Measurements from ENCODE around the gene PRPF19. TPM values are rescaled to one million over a fixed set of nuclear protein-coding genes. Genes with fewer than 3 reads are reported as not detected.
A peak's percentile ranks its signal among the peaks of the same experiment; 100 is the strongest.

Gene PRPF19
- total and polyA plus RNA-seq, 10 of the 15 experiments (the other 5 are each of a cell fraction or from before 2014, with no cell fraction given), result 8.7 to 170 (median 61.3) TPM

- RAD21 ChIA-PET (ENCODE audit: unreplicated experiment), result interaction anchor here (0.8 to 5.9 kb wide), 21 partner anchors 9 to 274 kb away, joined by 3 to 43 read pairs (median 4); partner anchors contain the start of gene TMEM132A
- WGBS (ENCODE audit: insufficient coverage, insufficient replicate concordance, low lambda C conversion rate, missing lambda C conversion rate), result under 1% methylated on average over 70 of the region's 70 CpGs
- in situ Hi-C loops (cut with MboI), result no loop called here
- TF ChIP-seq NKRF (conservative IDR thresholded peaks at IDR 0.05), result peak; percentile 81; the same call in 1 of the 2 replicates
- TF ChIP-seq PBX3 (IDR thresholded peaks at IDR 0.05; ENCODE audit: insufficient replicate concordance, low read depth, low read length), result no peak
- TF ChIP-seq BCL11A (IDR thresholded peaks at IDR 0.05; ENCODE audit: low read depth, low read length), result no peak
- 0 out of 2 replicates have a peak, but pooled peaks have one; percentile 16 for TF ChIP-seq TCF3 (IDR thresholded peaks at IDR 0.05; ENCODE audit: borderline replicate concordance, insufficient read depth, low read depth, low read length)
- no peak for TF ChIP-seq HSF1 (IDR thresholded peaks at IDR 0.05; ENCODE audit: low read depth, low read length)
- TF ChIP-seq NFIC (IDR thresholded peaks at IDR 0.05; ENCODE audit: low read depth, low read length), result no peak
- no peak for TF ChIP-seq HDAC6 (IDR thresholded peaks at IDR 0.05; ENCODE audit: unreplicated experiment)
- TF ChIP-seq SRF (IDR thresholded peaks at IDR 0.05; ENCODE audit: low read depth in 2 of 2, low read length in 2 of 2), result no peak
- no peak for TF ChIP-seq IKZF2 (IDR thresholded peaks at IDR 0.05)
- no peak for TF ChIP-seq POU2F2 (IDR thresholded peaks at IDR 0.05; ENCODE audit: borderline replicate concordance, low read depth, low read length)
- no peak for TF ChIP-seq ZZZ3 (IDR thresholded peaks at IDR 0.05; ENCODE audit: control insufficient read depth, insufficient read length, low read depth)
- TF ChIP-seq GATAD2B (conservative IDR thresholded peaks at IDR 0.05; ENCODE audit: low read depth), result peak; percentile 66; the same call in 1 of the 2 replicates
- no peak for TF ChIP-seq EZH2 (IDR thresholded peaks at IDR 0.05; ENCODE audit: borderline replicate concordance, control insufficient read depth, low read depth, low read length)
- no peak for TF ChIP-seq EGR1 (IDR thresholded peaks at IDR 0.05; ENCODE audit: borderline replicate concordance in 1 of 2, low read depth in 2 of 2, low read length in 2 of 2)
- TF ChIP-seq STAT1 (conservative IDR thresholded peaks at IDR 0.05), result 0 out of 2 replicates have a peak, but pooled peaks have one; percentile 36
- TF ChIP-seq PAX8 (IDR thresholded peaks at IDR 0.05), result no peak
- peak; percentile 70; the same call in 1 of the 2 replicates for TF ChIP-seq YY1 (IDR thresholded peaks at IDR 0.05; ENCODE audit: low read depth, low read length)
- TF ChIP-seq RBBP5 (conservative IDR thresholded peaks at IDR 0.05), result no peak
Observed at GRCh38 chr11:60913793-60914632, 7.6 kb upstream of the PRPF19 start, which contains the start of gene TMEM109. Gene TMEM109 (plus strand): TSS chr11:60914158. CDS start chr11:60919694, 5,536 bp downstream.

More at GRCh38 chr11:60913793-60914632, 7.6 kb upstream of the PRPF19 start, which contains the start of gene TMEM109:
- ATAC-seq, result peak; percentile 67
- H3K4me3 ChIP-seq, result peak within 1 kb of the TSS; percentile 82
- H3K4me1 ChIP-seq (ENCODE audit: control insufficient read depth, insufficient read depth, low read length), result peaks cover 59% of the 10 kb centered on the region
- peaks cover 5% of the 10 kb centered on the region for H3K9me3 ChIP-seq (replicated peaks; ENCODE audit: control insufficient read depth, insufficient read depth, low read length)
- peak within 1 kb of the TSS; percentile 99 for H3K4me2 ChIP-seq (ENCODE audit: control insufficient read depth, insufficient read depth)
- peak; percentile 95 for FAIRE-seq
- peaks cover 34% of the 10 kb centered on the region for H3K79me2 ChIP-seq (ENCODE audit: control insufficient read depth, insufficient read depth, low read length)
- H3K36me3 ChIP-seq (ENCODE audit: control insufficient read depth in 2 of 2, insufficient read depth in 2 of 2, low read length in 1 of 2), result no peaks in the 10 kb centered on the region; a peak in 1 of 4 replicates
- H3K9ac ChIP-seq (ENCODE audit: control insufficient read depth, insufficient read depth, low read length), result peak within 1 kb of the TSS; percentile 85
- H4K20me1 ChIP-seq (ENCODE audit: control insufficient read depth, insufficient read depth), result no peaks in the 10 kb centered on the region
- H3K27ac ChIP-seq (ENCODE audit: control insufficient read depth, insufficient read depth), result peak within 1 kb of the TSS; percentile 94
- ChIA-PET CTCF (interaction anchor here (0.5 to 4.5 kb wide), 25 partner anchors 8 to 948 kb away, joined by 3 to 46 read pairs (median 4); partner anchors contain the start of genes MS4A15, PRPF19, TMEM132A and TMEM216), POLR2A (interaction anchor here (0.6 to 3.2 kb wide), 19 partner anchors 9 to 447 kb away, joined by 3 to 11 read pairs (median 5); partner anchors contain the start of genes SLC15A3 and TMEM132A), SMC1A (ENCODE audit: uncharacterized antibody, unreplicated experiment) (interaction anchor here (0.7 to 5.9 kb wide), 22 partner anchors 9 to 479 kb away, joined by 3 to 76 read pairs (median 5); partner anchors contain the start of genes MS4A1, SLC15A3, TMEM132A and TMEM216)
- intact Hi-C loops (cut with micrococcal nuclease; ENCODE audit: unreplicated experiment), result loop anchor here (2.0 kb wide), 2 partner anchors 39 to 147 kb away; partner anchors contain the start of gene SLC15A3
- H2AFZ ChIP-seq (ENCODE audit: control insufficient read depth, low read depth, low read length), result peak within 1 kb of the TSS; percentile 100
- peak; percentile 86 for DNase-seq (ENCODE audit: low read depth, low spot score)
- BruUV-seq (replicated peaks), result TSS peak; percentile 67
- H3K27me3 ChIP-seq (replicated peaks in 1 of 2; ENCODE audit: control insufficient read depth in 2 of 2, insufficient read depth in 2 of 2, low read length in 1 of 2), result no peaks in the 10 kb centered on the region

All from GM12878 (cell line).